Lung (tissue), 12 donors: Measurements from ENCODE around the gene SLC29A3. TPM values are rescaled to one million over a fixed set of nuclear protein-coding genes. Genes with fewer than 3 reads are reported as not detected.

Source experiments
- ATAC-seq: fragments of 200-7000 bp; cut with Tn5 transposase; one replicate; pipeline ENCODE4 v1.9.1; 2020; ENCODE audit warnings: moderate number of reproducible peaks; ENCODE audit not compliant: insufficient read depth, low FRiP score
- DNase-seq, 3 donors: peaks; one replicate each; pipeline ENCODE4 v3.0.0-alpha.2; 2013 to 2017
- H3K27ac ChIP-seq, 2 donors: one replicate each; pipeline ENCODE4 v1.5.1; 2013; ENCODE audit warnings: mild to moderate bottlenecking in 2 of 2, moderate library complexity in 2 of 2, control low read depth in 1 of 2, inconsistent platforms in 1 of 2, low read depth in 1 of 2, low read length in 1 of 2
- H3K27me3 ChIP-seq, 3 donors: one replicate each; pipeline ENCODE4 v1.5.1; 2013; ENCODE audit warnings: low read length in 2 of 3; ENCODE audit not compliant: control insufficient read depth in 3 of 3, insufficient read depth in 3 of 3
- H3K36me3 ChIP-seq, 4 donors: one replicate each; pipeline ENCODE4 v1.5.1; 2013; ENCODE audit warnings: low read length in 4 of 4, mild to moderate bottlenecking in 1 of 4, moderate library complexity in 1 of 4; ENCODE audit not compliant: control insufficient read depth in 4 of 4, insufficient read depth in 4 of 4
- H3K4me1 ChIP-seq, 5 donors: one replicate each; pipeline ENCODE4 v1.5.1; 2013; ENCODE audit warnings: low read length in 5 of 5, mild to moderate bottlenecking in 2 of 5, moderate library complexity in 1 of 5; ENCODE audit not compliant: control insufficient read depth in 5 of 5, insufficient read depth in 5 of 5
- H3K4me3 ChIP-seq: one replicate; pipeline ENCODE4 v1.5.1; 2013; ENCODE audit warnings: mild to moderate bottlenecking, control low read depth, moderate library complexity
- H3K9ac ChIP-seq, 2 donors: one replicate each; pipeline ENCODE4 v1.5.1; 2013; ENCODE audit warnings: low read length in 2 of 2, control low read depth in 1 of 2; ENCODE audit not compliant: insufficient read depth in 1 of 2
- H3K9me3 ChIP-seq, 4 donors: one replicate each; pipeline ENCODE4 v1.5.1; 2013; ENCODE audit warnings: low read length in 3 of 4, mild to moderate bottlenecking in 1 of 4, moderate library complexity in 1 of 4; ENCODE audit not compliant: control insufficient read depth in 4 of 4, insufficient read depth in 3 of 4
- CTCF ChIP-seq: IDR thresholded peaks from 2 replicates; pipeline ENCODE4 v1.5.1; 2012; ENCODE audit warnings: mild to moderate bottlenecking; ENCODE audit errors: control extremely low read depth, extremely low read depth
- WGBS, 2 donors: extraction: QIAGEN DNeasy Blood & Tissue Kit; methylation state at CpG; one replicate each; pipeline ENCODE4 v1.1.7; 2013; 5-methylcytosine and 5-hydroxymethylcytosine counted together
- polyA plus RNA-seq, 2 donors: library from polyadenylated mRNA; stranded (reverse); fragments of 200-250 nt; gene quantifications; one replicate each; pipeline ENCODE4 v1.2.1, GENCODE V29; 2013
- total RNA-seq, 2 donors: library from RNA; depleted of rRNA in 1 of 2; stranded (reverse); fragments of >200 nt in 1 of 2; gene quantifications; one replicate each; pipeline ENCODE4 v1.2.1, GENCODE V29; 2014 to 2021
- donor health status: control.
- donor health status: control.
- donor health status: Bipolar disorder and iron deficiency.
- donor health status: healthy.
- donor health status: DM: yes; HTN: yes; CAD: no.

Gene SLC29A3
- total and polyA plus RNA-seq, 4 donors, result 4.9 to 9.6 (median 5.4) TPM

- Histone ChIP-seq H3K27me3 (no peaks in the 10 kb centered on the region), H3K4me1 (peaks cover 0 to 6% (median 0%) of the 10 kb centered on the region in 5 donors), H3K4me3 (no peak overlapping the region), H3K36me3 (peaks cover 0 to 20% (median 0%) of the 10 kb centered on the region in 4 donors), H3K27ac (no peak overlapping the region), H3K9me3 (no peaks in the 10 kb centered on the region), H3K9ac (no peak overlapping the region)
- DNase-seq (no peak), ATAC-seq (no peak)
- no peak for TF ChIP-seq CTCF
- 96 to 97% methylated on average over 16 of the region's 16 CpGs for WGBS, 2 donors
Measured at GRCh38 chr10:71362141-71362540, 43.1 kb downstream of the SLC29A3 start.

DNA sequence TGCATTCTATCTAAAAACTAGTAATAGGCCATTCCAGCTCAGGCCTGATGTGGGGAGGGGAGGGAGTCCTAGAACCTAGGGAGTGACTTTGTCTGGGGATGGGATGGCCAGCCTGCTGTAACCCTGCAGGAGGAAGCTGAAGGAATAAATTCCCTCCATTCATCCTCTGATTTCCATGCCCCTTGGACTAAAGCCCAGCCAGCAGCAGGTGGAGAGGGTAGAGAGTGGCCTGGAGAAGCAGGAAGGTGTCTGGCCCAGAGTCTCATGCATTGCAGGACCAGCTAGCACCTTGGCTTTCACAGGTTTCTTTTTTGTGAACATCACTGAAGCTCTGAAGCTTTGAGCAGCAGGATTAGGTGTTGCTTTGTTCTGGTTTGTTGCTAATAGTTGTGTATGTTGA lies 44.9 kb downstream of the SLC29A3 start:
- no peak for DNase-seq
- TF ChIP-seq CTCF, result no peak
- no peak overlapping the region for H3K4me3 ChIP-seq
- peaks cover 0 to 3% (median 0%) of the 10 kb centered on the region in 4 donors for H3K9me3 ChIP-seq
- peaks cover 0 to 1% (median 0%) of the 10 kb centered on the region in 5 donors for H3K4me1 ChIP-seq
- no peak for ATAC-seq
- peaks cover 0 to 20% (median 0%) of the 10 kb centered on the region in 4 donors for H3K36me3 ChIP-seq
- H3K9ac ChIP-seq, result no peak overlapping the region
- H3K27me3 ChIP-seq, result no peaks in the 10 kb centered on the region
- peak overlapping the region in 1 of 2 donors; percentile 33 for H3K27ac ChIP-seq

DNA sequence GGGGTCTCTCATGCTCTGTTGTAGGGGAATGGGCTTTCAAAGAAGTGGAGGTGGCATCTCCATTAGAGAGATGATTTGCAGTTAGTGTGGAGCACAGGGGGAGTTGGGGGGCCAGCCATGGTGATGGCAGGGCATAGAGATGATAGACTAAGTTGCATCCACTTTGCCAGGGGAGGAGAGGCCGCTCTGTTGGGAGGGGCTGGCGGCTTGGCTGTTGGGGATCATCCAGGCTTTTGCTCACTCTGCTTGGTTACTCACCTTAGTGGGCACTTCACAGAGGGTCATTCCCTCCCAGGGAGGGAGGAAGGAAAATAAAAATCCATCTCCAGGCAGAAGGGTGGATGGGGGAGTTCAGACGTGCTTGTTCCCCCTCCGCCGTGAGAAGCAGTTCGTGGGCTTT lies 46.3 kb downstream of the SLC29A3 start:
- Histone ChIP-seq H3K9ac (no peak overlapping the region), H3K36me3 (peaks cover 0 to 16% (median 0%) of the 10 kb centered on the region in 4 donors), H3K4me1 (peaks cover 0 to 1% (median 0%) of the 10 kb centered on the region in 5 donors), H3K27ac (no peak overlapping the region), H3K4me3 (no peak overlapping the region), H3K27me3 (no peaks in the 10 kb centered on the region), H3K9me3 (peaks cover 0 to 3% (median 0%) of the 10 kb centered on the region in 4 donors)
- DNase-seq (no peak), ATAC-seq (no peak)
- WGBS, 2 donors, result 95 to 96% methylated on average over 6 of the region's 6 CpGs
- TF ChIP-seq CTCF, result no peak

- no peak overlapping the region for H3K4me3 ChIP-seq
- DNase-seq (no peak), ATAC-seq (no peak)
- TF ChIP-seq CTCF, result no peak
- H3K36me3 ChIP-seq, result peaks cover 0 to 14% (median 0%) of the 10 kb centered on the region in 4 donors
- H3K27ac ChIP-seq, result peak overlapping the region in 1 of 2 donors; percentile 47
- H3K9me3 ChIP-seq, result peaks cover 0 to 3% (median 0%) of the 10 kb centered on the region in 4 donors
- WGBS, 2 donors, result 80 to 89% methylated on average over 8 of the region's 8 CpGs
- H3K27me3 ChIP-seq, result no peaks in the 10 kb centered on the region
- H3K9ac ChIP-seq, result no peak overlapping the region
- peaks cover 0 to 1% (median 0%) of the 10 kb centered on the region in 5 donors for H3K4me1 ChIP-seq
Measured at GRCh38 chr10:71366690-71367089, 47.6 kb downstream of the SLC29A3 start.
